GM18909 (cell line): ENCODE data around the gene ACOD1.
"Not testable (repeated sequence)": the region's sequence is repeated elsewhere in the genome, so short reads cannot be mapped to it uniquely, and the experiment has no call there.

Source experiments
- ATAC-seq: cut with Tn5 transposase; IDR thresholded peaks from one replicate; pipeline ENCODE4 v1.9.1; 2021; ENCODE audit warnings: mild to moderate bottlenecking; ENCODE audit not compliant: unreplicated experiment, poor library complexity

The ACOD1 gene

GRCh38 chr13:76950101-76950500 lies 1.8 kb downstream of the ACOD1 start:
- no peak for ATAC-seq

GRCh38 chr13:76953968-76954367 lies 5.7 kb downstream of the ACOD1 start:
- ATAC-seq: no peak

GRCh38 chr13:76954538-76954937 lies 6.2 kb downstream of the ACOD1 start:
- no peak for ATAC-seq

- ATAC-seq: no peak
Observed at GRCh38 chr13:76955193-76955592, 6.9 kb downstream of the ACOD1 start.

GRCh38 chr13:76955661-76956060 lies 7.3 kb downstream of the ACOD1 start:
- ATAC-seq: no peak

- ATAC-seq: no peak
Observed at GRCh38 chr13:76958841-76959432, 10.6 kb downstream of the ACOD1 start.

- not testable (repeated sequence) for ATAC-seq
Observed at GRCh38 chr13:76959734-76960133, 11.4 kb downstream of the ACOD1 start.

GRCh38 chr13:76965759-76966421 lies 17.6 kb downstream of the ACOD1 start:
- ATAC-seq: no peak

GRCh38 chr13:76967031-76967430 lies 18.7 kb downstream of the ACOD1 start:
- no peak for ATAC-seq

GRCh38 chr13:76968041-76968440 lies 19.7 kb downstream of the ACOD1 start:
- ATAC-seq: no peak

GRCh38 chr13:76969488-76970365 lies 21.4 kb downstream of the ACOD1 start:
- ATAC-seq: no peak

GRCh38 chr13:76971215-76971614 lies 22.9 kb downstream of the ACOD1 start:
- no peak for ATAC-seq

- ATAC-seq: no peak
Observed at GRCh38 chr13:76971851-76972829, 23.8 kb downstream of the ACOD1 start.

- no peak for ATAC-seq
Observed at GRCh38 chr13:76973920-76974617, 25.8 kb downstream of the ACOD1 start.

- no peak for ATAC-seq
Observed at GRCh38 chr13:76974618-76974975, 26.3 kb downstream of the ACOD1 start.

GRCh38 chr13:76975863-76976262 lies 27.6 kb downstream of the ACOD1 start:
- ATAC-seq: no peak

GRCh38 chr13:76976490-76976889 lies 28.2 kb downstream of the ACOD1 start:
- no peak for ATAC-seq

- ATAC-seq: no peak
Observed at GRCh38 chr13:76976929-76977328, 28.6 kb downstream of the ACOD1 start.

- peak; percentile 100 for ATAC-seq
Observed at GRCh38 chr13:76980075-76980718, 31.9 kb downstream of the ACOD1 start.
